GM21526 (cell line): ENCODE results near the gene TNRC6C.
"Not testable (repeated sequence)": the region's sequence is repeated elsewhere in the genome, so short reads cannot be mapped to it uniquely, and the experiment has no call there.

Experiments used
- ATAC-seq: cut with Tn5 transposase; IDR thresholded peaks from one replicate; pipeline ENCODE4 v1.9.1; 2021; ENCODE audit warnings: moderate library complexity; ENCODE audit not compliant: unreplicated experiment, low FRiP score

Gene TNRC6C

DNA sequence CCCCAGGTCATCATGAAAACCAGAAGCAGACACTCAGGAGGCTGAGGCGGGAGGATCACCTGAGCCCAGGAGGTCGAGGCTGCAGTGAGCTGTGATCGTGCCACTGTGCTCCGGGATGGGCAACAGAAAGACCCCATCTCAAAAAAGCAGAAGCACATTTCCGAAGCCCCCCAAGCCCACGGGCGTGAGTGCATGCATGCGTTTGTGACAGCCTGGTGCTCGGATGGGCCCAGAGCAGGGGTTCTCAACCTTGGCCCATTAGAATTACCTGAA is 150.9 kb downstream of the TNRC6C start:
- no peak for ATAC-seq

DNA sequence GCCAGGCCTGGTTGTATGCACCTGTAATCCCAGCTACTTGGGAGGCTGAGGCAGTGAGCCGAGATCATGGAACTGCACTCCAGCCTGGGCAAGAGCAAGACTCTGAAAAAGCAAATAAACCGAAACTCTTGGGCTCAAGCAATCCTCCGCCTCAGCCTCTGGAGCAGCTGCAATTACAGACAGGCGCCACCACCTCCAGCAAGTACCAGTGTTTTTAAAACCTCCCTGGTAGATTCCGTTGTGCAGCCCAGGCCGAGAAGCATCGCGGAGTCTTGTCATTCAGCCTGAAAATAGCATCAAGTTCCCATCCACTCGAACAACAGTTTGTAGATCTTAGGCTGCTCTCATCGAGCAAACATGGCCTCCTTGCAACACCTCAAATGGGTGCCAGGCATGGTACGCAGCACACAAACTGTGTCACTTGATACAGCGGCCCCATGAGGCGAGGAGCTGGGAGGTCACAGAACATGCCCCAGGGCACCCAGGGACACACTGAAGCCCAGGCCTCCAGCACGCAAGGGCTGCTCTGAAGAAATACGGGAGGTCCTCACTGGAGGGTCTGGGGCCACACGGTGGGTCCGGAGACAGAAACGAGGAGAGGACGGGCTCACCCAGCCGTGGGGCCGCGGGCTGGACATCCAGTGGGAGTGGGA is 152.0 kb downstream of the TNRC6C start:
- ATAC-seq, result no peak

DNA sequence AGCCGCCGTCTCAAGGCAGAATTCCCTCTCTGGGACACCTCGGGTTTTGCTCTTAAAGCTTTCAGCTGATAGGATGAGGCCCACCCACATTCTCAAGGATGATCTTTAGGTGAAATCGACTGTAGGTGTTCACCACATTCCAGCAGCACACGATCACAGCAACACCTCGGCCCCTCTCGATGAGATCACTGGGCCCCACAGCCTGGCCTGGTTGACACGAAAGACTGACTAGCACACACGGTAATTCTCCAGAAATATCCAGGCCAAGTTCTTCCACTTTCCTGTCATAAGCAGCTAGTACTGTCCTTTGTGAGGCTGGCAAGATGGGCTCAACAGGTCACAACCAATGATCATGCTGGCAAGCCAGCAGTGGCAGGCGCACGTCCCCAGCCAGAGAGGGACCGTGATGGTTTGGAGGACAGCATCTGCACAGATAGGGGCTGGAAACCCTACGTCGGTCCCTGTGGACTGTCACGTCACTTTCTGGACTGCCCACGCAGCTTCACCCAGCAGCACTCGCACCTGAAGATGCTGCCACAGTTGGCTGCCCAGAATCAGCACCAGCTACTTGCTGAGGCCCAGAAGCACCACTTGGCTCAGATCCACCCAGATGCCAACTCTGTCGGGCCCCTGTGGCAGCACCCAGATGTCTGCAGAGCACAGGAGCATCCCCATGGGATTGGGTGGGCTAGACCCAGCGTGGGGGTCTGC is 152.7 kb downstream of the TNRC6C start:
- ATAC-seq, result no peak

DNA sequence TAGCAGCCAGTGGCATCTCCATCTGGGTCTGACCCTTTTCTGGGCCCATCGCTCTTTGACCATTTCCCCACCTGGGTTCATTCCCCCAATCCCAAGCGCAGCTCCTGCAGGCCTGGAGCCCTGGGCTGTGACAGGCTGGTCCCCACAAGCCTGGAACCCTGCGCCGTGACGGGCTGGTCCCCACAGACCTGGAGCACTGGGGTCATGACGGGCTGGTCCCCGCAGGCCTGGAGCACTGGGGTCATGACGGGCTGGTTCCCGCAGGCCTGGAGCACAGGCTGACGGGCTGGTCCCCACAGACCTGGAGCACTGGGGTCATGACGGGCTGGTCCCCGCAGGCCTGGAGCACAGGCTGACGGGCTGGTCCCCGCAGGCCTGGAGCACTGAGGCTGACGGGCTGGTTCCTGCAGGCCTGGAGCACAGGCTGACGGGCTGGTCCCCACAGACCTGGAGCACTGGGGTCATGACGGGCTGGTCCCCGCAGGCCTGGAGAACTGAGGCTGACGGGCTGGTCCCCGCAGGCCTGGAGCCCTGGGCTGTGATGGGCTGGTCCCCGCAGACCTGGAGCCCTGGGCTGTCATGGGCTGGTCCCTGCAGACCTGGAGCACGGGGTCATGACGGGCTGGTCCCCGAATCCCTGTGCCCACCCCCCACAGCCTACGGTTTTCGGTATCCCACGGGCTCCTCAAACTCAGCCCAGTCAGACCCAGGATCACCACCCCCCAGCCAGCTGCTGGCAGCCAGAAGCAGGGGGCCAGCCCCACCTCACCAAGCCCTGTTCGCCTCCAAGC is 153.4 kb downstream of the TNRC6C start:
- no peak for ATAC-seq

DNA sequence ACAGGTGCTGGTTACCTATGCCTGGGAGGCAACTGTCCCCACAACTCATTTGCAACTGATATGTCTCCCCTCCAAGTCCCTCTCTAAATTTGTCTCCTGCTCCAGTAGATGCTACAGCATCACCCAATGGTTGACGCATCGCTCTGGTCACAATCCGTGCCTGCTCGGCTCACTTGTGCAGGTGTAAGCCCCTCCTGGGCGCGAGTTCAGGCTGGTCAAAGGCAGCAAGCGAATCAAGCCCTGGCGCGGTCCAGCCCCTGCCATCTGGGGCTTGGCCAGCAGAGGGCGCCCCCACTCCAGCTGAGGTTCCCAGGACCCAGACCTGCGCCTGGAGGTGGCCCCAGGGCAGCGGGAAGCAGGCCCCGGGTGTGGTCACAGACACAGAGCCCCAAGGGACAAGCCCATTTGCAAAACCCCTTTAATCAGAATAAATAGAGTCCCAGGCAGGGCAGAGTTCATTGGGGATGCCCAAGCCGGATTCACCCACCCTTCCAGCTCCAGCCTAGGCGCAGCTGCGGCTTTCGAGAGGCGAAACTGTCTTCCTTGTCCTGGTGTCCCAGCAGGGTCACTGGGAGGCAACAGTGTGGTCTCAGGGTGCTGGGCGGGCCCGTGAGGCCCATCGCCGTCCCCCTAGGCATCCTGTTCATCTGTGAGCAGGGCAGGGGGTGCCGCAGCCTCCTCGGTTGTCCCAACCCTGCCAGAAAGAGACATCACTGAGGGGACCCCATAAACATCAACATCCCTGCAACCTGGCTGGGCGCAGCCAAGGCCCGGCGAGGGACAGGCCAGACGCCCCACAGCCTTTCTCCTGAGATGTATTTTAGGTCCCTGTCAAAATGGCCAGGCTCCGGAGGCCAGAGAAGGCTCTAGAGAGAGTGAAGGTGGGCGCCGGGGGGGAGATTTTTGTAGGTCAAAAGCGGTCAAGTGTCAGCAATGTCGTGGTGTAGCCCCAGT is 154.3 kb downstream of the TNRC6C start:
- ATAC-seq, result no peak

DNA sequence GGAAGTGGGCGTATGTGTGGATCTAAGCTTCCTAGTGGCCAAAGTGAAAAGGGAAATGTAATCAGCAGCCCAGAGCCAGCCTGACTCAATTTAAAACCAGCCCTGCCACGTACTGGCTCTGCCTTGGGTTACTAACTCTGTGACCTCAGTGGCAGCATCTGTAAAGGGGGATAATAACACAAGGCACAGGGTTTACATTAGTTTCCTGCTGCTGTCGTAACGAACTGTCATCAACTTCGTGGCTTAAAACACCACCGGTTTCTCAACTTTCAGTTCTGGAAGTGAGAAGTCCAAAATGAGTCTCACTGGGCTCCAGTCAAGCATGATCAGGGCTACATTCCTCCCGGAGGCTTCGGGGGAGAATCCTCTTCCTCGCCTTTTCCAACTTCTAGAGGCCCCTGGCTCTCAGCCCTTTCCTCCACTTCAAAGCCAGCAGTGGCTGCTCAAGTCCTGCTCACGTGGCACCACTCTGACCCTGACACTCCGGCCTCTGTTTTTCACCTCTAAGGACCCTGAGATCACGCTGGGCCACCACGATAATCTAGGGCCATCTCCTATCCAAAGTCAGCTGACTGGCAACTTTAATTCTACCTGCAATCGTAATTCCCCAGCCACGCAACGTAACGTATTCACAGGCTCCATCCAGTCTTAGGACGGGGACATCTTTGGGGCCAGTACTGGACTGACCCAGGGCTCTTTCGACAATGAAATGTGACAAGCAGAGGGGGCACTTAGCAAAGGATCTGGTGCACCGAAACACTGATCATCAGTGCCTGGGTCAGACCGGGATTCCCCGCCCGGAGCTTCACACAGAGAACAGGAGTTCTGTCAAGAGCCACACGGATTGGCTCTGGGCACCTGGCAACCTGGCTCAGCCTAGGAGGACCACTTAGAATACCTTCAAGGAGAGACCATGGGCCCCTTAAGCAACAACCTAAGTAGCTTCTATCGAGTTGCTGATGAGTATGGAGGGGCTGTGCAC is 155.6 kb downstream of the TNRC6C start:
- ATAC-seq, result no peak

DNA sequence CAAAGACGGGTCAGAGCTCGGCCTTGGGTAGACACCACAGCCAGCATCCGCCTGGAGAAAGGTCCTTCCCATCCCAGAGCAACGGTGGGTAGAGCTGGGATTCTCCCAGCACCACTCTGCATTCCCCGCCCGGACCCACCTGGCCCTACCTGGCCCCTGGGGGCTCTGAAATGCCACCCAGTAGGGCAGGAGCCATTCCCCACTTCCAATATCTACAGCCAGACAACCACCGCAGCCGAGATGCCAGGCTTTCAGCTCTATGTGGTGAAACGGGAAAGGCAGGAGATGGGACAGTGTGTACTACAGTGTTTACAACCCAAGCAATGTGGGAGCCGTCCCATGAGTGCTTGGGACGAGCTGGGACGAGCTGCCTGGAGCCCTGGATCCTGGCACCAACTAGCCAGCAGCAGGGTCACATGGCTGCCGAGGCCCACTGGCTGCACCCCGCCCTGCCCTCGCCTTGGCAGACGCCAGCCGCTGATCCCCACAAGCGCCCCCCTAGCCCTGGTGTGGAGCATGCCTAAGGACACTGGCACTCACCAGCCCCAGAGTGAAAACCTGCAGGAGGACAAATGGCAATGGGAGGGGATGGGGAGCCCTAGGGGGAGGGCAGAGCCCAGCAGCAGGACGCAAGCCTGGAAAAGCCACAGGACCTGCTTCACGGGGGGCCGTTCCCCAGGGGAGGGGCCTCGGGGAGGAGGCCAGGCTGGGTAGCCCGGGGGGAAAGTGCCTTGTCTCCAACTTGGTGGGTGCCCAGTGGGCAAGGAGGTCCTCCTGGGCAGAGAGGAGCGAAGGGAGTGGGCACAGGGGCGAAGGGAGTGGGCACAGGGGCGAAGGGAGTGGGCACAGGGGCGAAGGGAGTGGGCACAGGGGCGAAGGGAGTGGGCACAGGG is 156.6 kb downstream of the TNRC6C start:
- no peak for ATAC-seq

DNA sequence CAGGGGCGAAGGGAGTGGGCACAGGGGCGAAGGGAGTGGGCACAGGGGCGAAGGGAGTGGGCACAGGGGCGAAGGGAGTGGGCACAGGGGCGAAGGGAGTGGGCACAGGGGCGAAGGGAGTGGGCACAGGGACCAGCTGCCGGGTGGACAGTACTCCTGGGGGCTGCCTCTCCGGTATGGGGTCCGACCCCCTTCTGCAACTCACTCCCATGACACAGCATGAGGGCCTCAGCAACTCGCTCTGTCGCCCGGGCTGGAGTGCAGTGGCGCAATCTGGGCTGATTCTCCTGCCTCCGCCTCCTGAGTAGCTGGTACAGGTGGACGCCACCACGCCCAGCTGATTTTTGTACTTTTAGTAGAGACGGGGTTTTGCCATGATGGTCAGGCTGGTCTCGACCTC is 157.3 kb downstream of the TNRC6C start:
- ATAC-seq, result not testable (repeated sequence)

DNA sequence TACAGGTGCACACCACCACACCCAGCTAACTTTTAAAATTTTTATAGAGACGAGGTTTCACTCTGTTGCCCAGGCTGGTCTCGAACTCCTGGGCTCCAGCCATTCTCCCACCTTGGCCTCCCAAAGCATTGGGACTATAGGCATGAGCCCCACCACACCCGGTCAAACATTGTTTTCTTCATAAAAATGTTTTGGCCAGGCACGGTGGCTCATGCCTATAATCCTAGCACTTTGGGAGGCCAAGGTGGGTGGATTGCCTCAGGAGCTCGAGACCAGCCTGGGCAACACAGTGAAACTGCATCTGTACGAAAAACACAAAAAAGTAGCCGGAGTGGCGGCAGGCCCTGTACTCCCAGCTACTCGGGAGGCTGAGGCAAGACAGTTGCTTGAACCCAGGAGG is 157.9 kb downstream of the TNRC6C start:
- no peak for ATAC-seq

DNA sequence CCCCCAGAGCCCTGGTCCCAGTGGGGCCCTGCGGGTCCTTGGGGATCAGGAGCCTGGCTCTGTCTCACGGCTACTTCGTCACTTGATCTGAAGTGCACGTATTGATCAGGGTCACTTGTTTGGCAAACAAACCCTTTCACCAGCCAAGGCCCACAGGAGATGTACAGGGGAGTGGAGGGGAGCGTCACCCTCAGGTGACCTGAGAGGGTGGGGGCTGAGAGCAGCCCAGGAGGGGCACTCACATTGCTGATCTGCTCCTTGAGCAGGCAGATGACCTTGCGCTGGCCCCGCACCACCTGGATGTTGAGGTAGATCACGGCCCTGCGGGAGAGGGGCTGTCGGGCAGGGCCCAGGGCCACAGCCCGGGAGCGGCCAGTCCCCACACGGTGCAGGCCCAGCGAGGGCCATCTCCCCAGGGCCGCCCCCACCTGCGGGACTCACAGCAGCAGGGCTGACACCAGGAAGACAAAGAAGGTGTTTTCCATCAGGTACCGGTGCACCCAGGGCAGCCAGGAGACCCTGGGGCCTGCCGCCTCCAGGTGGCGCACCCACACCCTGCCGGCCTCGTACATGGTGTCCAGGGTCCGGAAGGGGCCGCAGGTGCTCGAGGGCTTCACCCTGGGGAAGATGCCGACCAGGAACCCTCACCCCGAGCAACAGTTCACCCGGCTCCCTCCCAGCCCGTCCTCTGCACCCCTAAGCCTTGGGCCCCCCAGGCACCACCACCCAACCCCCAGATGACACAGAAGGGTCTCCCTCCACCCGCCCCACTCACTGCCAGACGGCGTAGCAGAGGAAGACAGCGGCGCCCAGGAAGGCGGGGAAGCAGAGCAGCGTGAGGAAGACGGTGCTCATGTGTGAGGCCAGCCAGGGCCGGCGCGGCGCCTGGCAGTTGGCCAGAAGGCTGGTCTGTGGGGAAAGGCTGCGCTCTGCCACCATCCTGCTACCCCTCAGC is 158.8 kb downstream of the TNRC6C start:
- no peak for ATAC-seq

DNA sequence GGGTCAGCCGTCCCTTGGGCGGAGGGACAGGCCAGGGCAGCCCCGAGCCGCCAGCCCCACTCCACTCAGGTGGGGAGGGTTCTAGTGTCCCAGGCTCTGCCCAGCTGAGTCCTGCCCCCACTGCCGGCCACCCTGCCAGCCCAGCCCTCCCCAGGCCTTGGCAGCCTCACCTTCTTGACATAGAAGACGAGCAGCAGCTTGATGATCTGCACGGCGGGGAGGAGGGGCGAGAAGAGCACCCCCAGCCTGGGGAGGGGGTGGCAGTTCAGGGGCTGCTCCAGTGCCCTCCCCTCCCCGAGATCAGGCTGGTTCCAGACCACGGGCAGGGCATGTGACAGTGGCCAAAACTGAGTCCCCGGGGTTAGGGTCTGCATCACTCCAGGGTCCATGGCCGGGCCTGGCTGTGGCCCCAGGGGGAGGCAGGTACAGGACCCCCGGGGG is 160.3 kb downstream of the TNRC6C start:
- ATAC-seq, result no peak

DNA sequence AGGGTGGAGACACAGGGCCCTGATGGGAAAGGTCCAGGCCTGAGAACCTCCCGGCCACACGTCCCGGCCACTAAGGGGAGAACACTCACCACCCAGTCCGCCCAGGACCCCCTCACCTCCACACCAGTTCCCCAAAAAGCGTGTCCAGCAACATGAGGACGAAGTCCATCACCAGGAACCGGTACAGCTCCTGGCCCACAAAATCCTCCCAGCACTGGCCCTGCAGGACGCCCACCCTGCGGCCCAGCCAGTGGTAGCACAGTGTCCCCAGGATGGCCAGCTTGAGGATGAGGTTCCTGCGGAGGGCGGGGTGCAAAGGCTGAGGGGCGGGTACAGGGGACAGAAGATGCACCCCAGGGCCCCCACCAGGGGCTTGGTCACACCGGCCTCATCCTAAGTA is 162.0 kb downstream of the TNRC6C start:
- ATAC-seq, result no peak

DNA sequence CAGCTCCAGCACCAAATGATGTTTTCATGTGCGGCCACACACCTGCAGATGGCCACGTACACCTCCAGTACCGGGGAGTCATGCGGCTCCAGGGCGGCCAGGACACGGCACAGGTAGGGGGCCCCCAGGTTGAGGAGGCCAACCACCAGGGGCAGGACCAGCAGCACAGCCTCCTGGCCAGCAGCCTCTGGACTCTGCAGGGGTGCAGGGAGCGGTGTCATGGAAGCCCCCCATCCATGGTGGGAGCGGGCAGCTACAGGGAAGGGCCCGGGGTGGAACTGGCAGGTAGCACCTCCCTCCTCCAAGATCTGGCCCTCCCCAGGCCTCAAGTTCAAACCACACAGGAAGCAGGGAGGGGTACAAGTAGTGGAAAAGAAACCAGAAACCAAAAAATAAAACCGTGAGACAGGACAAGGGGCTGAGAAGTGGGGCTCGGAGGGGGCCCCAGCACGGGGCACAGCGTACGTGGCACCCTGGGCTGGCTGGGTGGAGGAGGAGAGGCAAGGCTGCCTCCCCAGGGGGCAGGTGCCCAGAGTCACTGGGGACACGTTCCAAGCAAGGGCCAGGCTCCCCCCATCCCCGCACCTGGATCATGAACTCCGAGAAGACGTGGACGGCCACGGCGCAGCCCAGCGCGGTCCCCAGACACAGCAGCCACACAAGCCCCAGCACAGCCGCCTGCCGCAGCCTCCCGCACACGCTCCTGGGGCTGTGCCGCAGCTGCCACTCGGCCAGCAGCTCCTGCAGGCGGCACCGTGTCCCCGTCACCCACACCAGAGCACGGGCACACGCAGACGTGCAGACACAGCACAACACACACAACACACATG is 162.7 kb downstream of the TNRC6C start:
- ATAC-seq, result no peak

DNA sequence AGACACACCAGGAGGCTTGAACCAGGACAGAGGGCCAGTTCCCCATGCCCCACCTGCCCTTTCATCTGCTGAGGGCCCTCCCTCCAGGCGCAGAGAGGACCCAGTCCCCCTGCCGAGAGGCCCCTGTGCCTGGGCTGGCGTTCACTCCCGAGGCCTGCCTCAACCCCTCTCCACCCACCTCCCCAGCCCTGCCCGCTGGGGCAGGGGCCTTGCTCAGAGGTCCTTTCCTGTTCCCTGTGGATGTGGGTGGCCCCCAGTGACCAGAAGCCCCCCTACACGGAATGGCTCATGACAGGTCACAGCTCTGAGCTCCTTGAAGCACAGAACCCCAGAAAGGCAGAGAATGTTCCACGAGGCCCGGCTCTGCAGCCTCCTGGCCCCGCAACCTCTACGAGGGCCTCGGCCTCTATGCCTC is 163.3 kb downstream of the TNRC6C start:
- no peak for ATAC-seq

DNA sequence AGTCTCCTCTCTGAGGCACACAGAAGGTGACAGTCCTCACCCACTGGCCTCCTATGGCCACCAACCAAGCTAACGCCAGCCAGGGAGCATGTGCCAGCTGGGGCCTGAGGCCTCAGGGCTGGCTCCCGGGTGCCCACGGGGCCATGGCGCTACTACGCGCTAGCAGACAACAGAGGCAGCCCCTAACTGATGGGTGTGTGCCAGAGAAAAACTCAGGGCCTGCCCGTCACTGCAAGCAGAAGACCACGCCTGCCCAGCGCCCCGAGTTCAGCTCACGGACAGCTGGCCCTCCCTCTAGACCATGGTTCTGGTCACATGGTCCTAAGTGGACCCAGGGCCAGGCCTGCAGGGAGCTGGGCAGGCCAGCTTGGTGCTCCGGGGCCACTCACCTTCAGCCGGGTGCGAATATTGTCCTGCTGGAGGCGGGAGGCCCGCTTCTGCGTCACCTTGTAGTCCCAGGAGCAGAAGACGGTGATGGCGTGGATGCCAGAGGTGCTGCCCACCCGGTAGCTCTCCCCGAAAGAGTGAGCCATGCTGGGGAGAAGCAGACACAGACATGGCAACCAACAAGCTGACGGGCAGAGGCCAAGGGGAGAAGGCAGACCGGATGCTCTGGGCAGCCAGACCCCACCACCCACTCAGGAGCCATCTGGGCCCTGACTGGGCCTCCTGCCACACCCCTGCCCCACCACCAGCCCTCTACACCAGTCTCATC is 163.9 kb downstream of the TNRC6C start:
- no peak for ATAC-seq

DNA sequence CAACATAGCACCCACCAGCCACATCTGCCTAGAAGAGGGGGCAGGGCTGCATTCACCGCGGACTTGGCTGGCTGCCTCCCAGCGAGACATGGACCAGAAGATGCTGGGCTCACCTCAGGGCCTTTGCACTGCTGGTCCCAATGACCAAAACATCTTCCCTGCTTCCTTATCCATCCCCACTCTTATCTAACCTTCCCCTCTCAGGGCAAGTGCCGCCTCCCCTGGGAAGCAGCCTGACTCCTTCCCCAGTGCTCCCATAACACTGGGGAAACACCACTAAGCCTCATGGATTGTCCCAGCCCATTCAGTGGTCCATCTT is 164.4 kb downstream of the TNRC6C start:
- ATAC-seq, result no peak
